Limb (tissue), 2 donors: Measurements from ENCODE around the gene STPG1.
A peak's percentile ranks its signal among the peaks of the same experiment; 100 is the strongest.

Experiments
- DNase-seq, 2 donors: peaks; one replicate each; pipeline ENCODE4 v3.0.0-alpha.2; 2016; ENCODE audit errors: extremely low spot score in 2 of 2

The STPG1 gene

GRCh38 chr1:24426744-24427544, 13.4 kb upstream of the STPG1 start:
- DNase-seq = no peak

GRCh38 chr1:24425922-24426321, 12.3 kb upstream of the STPG1 start:
- no peak for DNase-seq

GRCh38 chr1:24425441-24425840, 11.9 kb upstream of the STPG1 start:
- no peak for DNase-seq

- DNase-seq = no peak
These were observed 11.4 kb upstream of the STPG1 start for GRCh38 chr1:24424990-24425389.

- no peak for DNase-seq
These were observed 10.6 kb upstream of the STPG1 start for GRCh38 chr1:24424207-24424606.

- no peak for DNase-seq
These were observed 7.9 kb upstream of the STPG1 start for GRCh38 chr1:24421502-24421901.

- no peak for DNase-seq
These were observed 7.0 kb upstream of the STPG1 start for GRCh38 chr1:24420547-24420946.

GRCh38 chr1:24418898-24419628, 5.5 kb upstream of the STPG1 start:
- no peak for DNase-seq

GRCh38 chr1:24417681-24418080, 4.1 kb upstream of the STPG1 start:
- DNase-seq = no peak

- DNase-seq = no peak
These were observed 3.2 kb upstream of the STPG1 start for GRCh38 chr1:24416666-24417391.

GRCh38 chr1:24415910-24416665, 2.5 kb upstream of the STPG1 start:
- DNase-seq = no peak

GRCh38 chr1:24415334-24415909, 1.8 kb upstream of the STPG1 start, which contains the start of gene NIPAL3:
Gene NIPAL3 (plus strand): TSS chr1:24415802. CDS start chr1:24419548, 3,746 bp downstream.
- DNase-seq = peak; percentile 97 to 98

GRCh38 chr1:24414775-24415333, 1.3 kb upstream of the STPG1 start:
- no peak for DNase-seq

GRCh38 chr1:24412408-24412807, 1.2 kb downstream of the STPG1 start:
- DNase-seq = no peak

- no peak for DNase-seq
These were observed 1.6 kb downstream of the STPG1 start for GRCh38 chr1:24411963-24412362.

GRCh38 chr1:24410750-24411149, 2.8 kb downstream of the STPG1 start:
- no peak for DNase-seq

- no peak for DNase-seq
These were observed 4.0 kb downstream of the STPG1 start for GRCh38 chr1:24409535-24409934.

GRCh38 chr1:24406788-24407187, 6.8 kb downstream of the STPG1 start:
- no peak for DNase-seq

- no peak for DNase-seq
These were observed 9.8 kb downstream of the STPG1 start for GRCh38 chr1:24403806-24404205.

- no peak for DNase-seq
These were observed 13.5 kb downstream of the STPG1 start for GRCh38 chr1:24400065-24400464.

- no peak for DNase-seq
These were observed 19.7 kb downstream of the STPG1 start for GRCh38 chr1:24393892-24394291.
